H1 (cell line): ENCODE data around the gene MMP20. TPM values are rescaled to one million over a fixed set of nuclear protein-coding genes. Genes with fewer than 3 reads are reported as not detected.

Experiments
- CTCF ChIA-PET: fragments of 300-600 bp; sonication (Branson Sonifier 250); formaldehyde crosslinking; loops from one replicate; lab custom pipeline; 2021; ENCODE audit not compliant: partially characterized antibody; lab: Charles Lee
- POLR2A ChIA-PET: fragments of 300-600 bp; sonication (Branson Sonifier 250); formaldehyde crosslinking; loops from one replicate; lab custom pipeline; 2021; ENCODE audit warnings: inconsistent platforms; ENCODE audit not compliant: partially characterized antibody; lab: Charles Lee
- DNase-seq, 2 experiments: peaks; one replicate each; pipeline versions ENCODE4 v3.0.0 to v3.0.0-alpha.2; 2010 to 2022; ENCODE audit warnings: low spot score in 2 of 2, low read depth in 1 of 2, mixed read lengths in 1 of 2
- FAIRE-seq: peaks from 2 replicates; lab custom pipeline; 2011; peaks lifted over from hg19 to GRCh38; lab: Jason Lieb, UNC
- H2AFZ ChIP-seq: 2 replicates; pipeline ENCODE4 v1.8.1; 2012; ENCODE audit warnings: low read length, inconsistent platforms
- H2AK5ac ChIP-seq: 2 replicates; pipeline ENCODE4 v1.6.1; 2013; ENCODE audit warnings: low read depth, low read length
- H2BK120ac ChIP-seq: replicated peaks from 2 replicates; pipeline ENCODE3; 2013; ENCODE audit warnings: low read depth, low read length, inconsistent platforms
- H2BK12ac ChIP-seq: 2 replicates; pipeline ENCODE4 v1.6.1; 2013; ENCODE audit warnings: low read depth, low read length
- H2BK15ac ChIP-seq: 2 replicates; pipeline ENCODE4 v1.6.1; 2013; ENCODE audit warnings: low read length
- H2BK20ac ChIP-seq: 2 replicates; pipeline ENCODE4 v1.6.1; 2013; ENCODE audit warnings: low read length
- H2BK5ac ChIP-seq: 2 replicates; pipeline ENCODE4 v1.6.1; 2013; ENCODE audit warnings: low read depth, low read length
- H3K14ac ChIP-seq: 2 replicates; pipeline ENCODE4 v1.6.1; 2013; ENCODE audit warnings: inconsistent platforms; ENCODE audit not compliant: insufficient read length
- H3K18ac ChIP-seq: 2 replicates; pipeline ENCODE4 v1.6.1; 2013; ENCODE audit warnings: low read length; ENCODE audit errors: extremely low read depth
- H3K23ac ChIP-seq: 2 replicates; pipeline ENCODE4 v1.6.1; 2013; ENCODE audit warnings: inconsistent platforms; ENCODE audit not compliant: insufficient read length
- H3K23me2 ChIP-seq: 2 replicates; pipeline ENCODE4 v1.6.1; 2013; ENCODE audit warnings: low read depth, low read length
- H3K27ac ChIP-seq: 2 replicates; pipeline ENCODE4 v1.6.1; 2011; ENCODE audit warnings: low read depth, low read length, inconsistent platforms
- H3K27me3 ChIP-seq, 4 experiments: replicated peaks in 1 of 4; 1 replicate in 1 of 4; 2 replicates in 3 of 4; pipeline versions ENCODE4 v1.6.1 to v1.8.1; 2011 to 2013; ENCODE audit warnings: low read length in 3 of 4, mild to moderate bottlenecking in 3 of 4, inconsistent platforms in 2 of 4, mixed read lengths in 2 of 4, moderate library complexity in 1 of 4; ENCODE audit not compliant: control insufficient read depth in 3 of 4, insufficient read depth in 3 of 4; ENCODE audit errors: extremely low read depth in 1 of 4
- H3K36me3 ChIP-seq, 4 experiments: 2 replicates each; pipeline versions ENCODE4 v1.6.1 to v1.8.1; 2011 to 2013; ENCODE audit warnings: mild to moderate bottlenecking in 4 of 4, low read length in 3 of 4, moderate library complexity in 2 of 4, control low read depth in 1 of 4, inconsistent platforms in 1 of 4; ENCODE audit not compliant: insufficient read depth in 4 of 4, control insufficient read depth in 2 of 4
- H3K4ac ChIP-seq: replicated peaks from 2 replicates; pipeline ENCODE3; 2013; ENCODE audit warnings: low read length, low read depth, mixed read lengths, inconsistent platforms; ENCODE audit not compliant: insufficient read length
- H3K4me1 ChIP-seq, 4 experiments: replicated peaks in 1 of 4; 1 replicate in 1 of 4; 2 replicates in 3 of 4; pipeline versions ENCODE4 v1.6.1 to v1.8.1; 2011 to 2013; ENCODE audit warnings: low read length in 3 of 4, inconsistent platforms in 2 of 4, mixed read lengths in 1 of 4; ENCODE audit not compliant: insufficient read depth in 4 of 4, control insufficient read depth in 3 of 4
- H3K4me2 ChIP-seq, 2 experiments: 2 replicates each; pipeline versions ENCODE4 v1.6.1 to v1.8.1; 2011 to 2013; ENCODE audit warnings: low read depth in 2 of 2, low read length in 2 of 2, control low read depth in 1 of 2, inconsistent platforms in 1 of 2, mild to moderate bottlenecking in 1 of 2; ENCODE audit not compliant: insufficient read depth in 1 of 2
- H3K4me3 ChIP-seq, 4 experiments: fragments of 200-600, 300-600 bp in 1 of 4; sonication (generic), shearing (Covaris generic), sonication (Bioruptor Twin) in 1 of 4; 2 replicates each; pipeline versions ENCODE4 v1.5.1 to v1.8.1; 2011 to 2016; ENCODE audit warnings: low read length in 4 of 4, low read depth in 3 of 4, control low read depth in 2 of 4, inconsistent platforms in 2 of 4, mild to moderate bottlenecking in 2 of 4, mixed read lengths in 1 of 4, moderate library complexity in 1 of 4; ENCODE audit not compliant: insufficient read depth in 2 of 4; ENCODE audit errors: extremely low read depth in 1 of 4
- H3K56ac ChIP-seq: replicated peaks from 2 replicates; pipeline ENCODE3; 2013; ENCODE audit warnings: low read depth, mild to moderate bottlenecking, mixed read lengths, low read length, inconsistent platforms; ENCODE audit not compliant: insufficient read length
- H3K79me1 ChIP-seq: 2 replicates; pipeline ENCODE4 v1.6.1; 2013; ENCODE audit warnings: low read depth, low read length, control low read depth
- H3K79me2 ChIP-seq, 2 experiments: 2 replicates each; pipeline versions ENCODE4 v1.6.1 to v1.8.1; 2012 to 2013; ENCODE audit warnings: low read length in 2 of 2, mild to moderate bottlenecking in 2 of 2, inconsistent platforms in 1 of 2; ENCODE audit not compliant: insufficient read depth in 2 of 2, control insufficient read depth in 1 of 2
- H3K9ac ChIP-seq, 4 experiments: replicated peaks in 1 of 4; 1 replicate in 1 of 4; 2 replicates in 3 of 4; pipeline versions ENCODE4 v1.6.1 to v1.8.1; 2011 to 2013; ENCODE audit warnings: low read depth in 3 of 4, low read length in 3 of 4, control low read depth in 2 of 4, mild to moderate bottlenecking in 2 of 4, moderate library complexity in 2 of 4, inconsistent platforms in 1 of 4; ENCODE audit errors: extremely low read depth in 1 of 4
- H3K9me3 ChIP-seq, 2 experiments: 2 replicates each; pipeline versions ENCODE4 v1.6.1 to v1.8.1; 2012 to 2013; ENCODE audit warnings: mild to moderate bottlenecking in 2 of 2, moderate library complexity in 2 of 2, control low read depth in 1 of 2, inconsistent platforms in 1 of 2, low read depth in 1 of 2, low read length in 1 of 2, mixed read lengths in 1 of 2; ENCODE audit not compliant: insufficient read depth in 2 of 2
- H4K20me1 ChIP-seq, 2 experiments: replicated peaks in 1 of 2; 2 replicates each; pipeline versions ENCODE3 to v1.8.1; 2011 to 2013; ENCODE audit warnings: inconsistent platforms in 2 of 2, low read length in 2 of 2, mild to moderate bottlenecking in 1 of 2; ENCODE audit not compliant: insufficient read depth in 2 of 2, control insufficient read depth in 1 of 2
- H4K5ac ChIP-seq: 2 replicates; pipeline ENCODE4 v1.6.1; 2013; ENCODE audit warnings: low read length, low read depth, mixed read lengths, inconsistent platforms; ENCODE audit not compliant: insufficient read length
- H4K8ac ChIP-seq: 2 replicates; pipeline ENCODE4 v1.8.0; 2013; ENCODE audit warnings: mild to moderate bottlenecking, moderate library complexity, low read length, inconsistent platforms; ENCODE audit not compliant: insufficient read depth; ENCODE audit errors: extremely low read depth
- H4K91ac ChIP-seq: replicated peaks from 2 replicates; pipeline ENCODE3; 2013; ENCODE audit warnings: low read length, mixed read lengths, inconsistent platforms; ENCODE audit not compliant: insufficient read length
- ATF3 ChIP-seq: IDR thresholded peaks from 2 replicates; pipeline ENCODE4 v1.6.1; 2011; ENCODE audit warnings: low read depth, mild to moderate bottlenecking, low read length; ENCODE audit not compliant: insufficient read depth
- BACH1 ChIP-seq: IDR thresholded peaks from 2 replicates; pipeline ENCODE4 v1.6.1; 2012; ENCODE audit warnings: low read length, improper control_type of control experiment
- BRCA1 ChIP-seq: IDR thresholded peaks from 2 replicates; pipeline ENCODE4 v1.6.1; 2012; ENCODE audit warnings: low read depth, low read length, improper control_type of control experiment
- CBX5 ChIP-seq: fragments of 300-800, 300-1000 bp; sonication (generic); IDR thresholded peaks from 2 replicates; pipeline ENCODE4 v1.7.1; 2016; ENCODE audit warnings: antibody characterized with exemption, low read length, low read depth
- CTBP2 ChIP-seq: IDR thresholded peaks from 2 replicates; pipeline ENCODE4 v1.7.0; 2011; ENCODE audit warnings: borderline replicate concordance, mild to moderate bottlenecking, moderate library complexity, mixed read lengths, low read length; ENCODE audit not compliant: insufficient read depth, insufficient read length
- MAX ChIP-seq: IDR thresholded peaks from 2 replicates; pipeline ENCODE4 v1.6.1; 2012; ENCODE audit warnings: inconsistent platforms
- RNF2 ChIP-seq: fragments of 200-900, 300-1000 bp; sonication (generic); IDR thresholded peaks from 2 replicates; pipeline ENCODE4 v1.7.1; 2016; ENCODE audit warnings: borderline replicate concordance, low read depth, mild to moderate bottlenecking, antibody characterized with exemption, low read length; ENCODE audit not compliant: poor library complexity, severe bottlenecking; ENCODE audit errors: missing control alignments
- SP1 ChIP-seq: IDR thresholded peaks from 2 replicates; pipeline ENCODE4 v1.6.1; 2011; ENCODE audit warnings: low read depth, low read length
- SRF ChIP-seq: IDR thresholded peaks from 2 replicates; pipeline ENCODE4 v1.6.1; 2011; ENCODE audit warnings: mild to moderate bottlenecking, low read depth, low read length, moderate library complexity
- SUZ12 ChIP-seq: fragments of 200-600 bp; sonication (generic); IDR thresholded peaks from 2 replicates; pipeline ENCODE4 v1.6.1; 2012; ENCODE audit warnings: mild to moderate bottlenecking, inconsistent platforms, low read length, moderate library complexity, mixed read lengths
- TBP ChIP-seq: IDR thresholded peaks from 2 replicates; pipeline ENCODE4 v1.6.1; 2011; ENCODE audit warnings: low read depth, low read length, improper control_type of control experiment
- WGBS, 2 experiments: shearing (Covaris generic) in 1 of 2; methylation state at CpG; one replicate each; pipeline versions ENCODE4 v1.1.6 to v1.1.7; 2013 to 2015; ENCODE audit warnings: low lambda C conversion rate in 2 of 2, mixed read lengths in 2 of 2, inconsistent platforms in 1 of 2, low coverage in 1 of 2, missing lambda C conversion rate in 1 of 2; ENCODE audit not compliant: insufficient replicate concordance in 2 of 2, insufficient coverage in 1 of 2, insufficient read length in 1 of 2; ENCODE audit errors: extremely low coverage in 1 of 2, missing lambda C conversion rate in 1 of 2; 5-methylcytosine and 5-hydroxymethylcytosine counted together
- polyA plus RNA-seq, 7 experiments: library from polyadenylated mRNA; depleted of rRNA in 3 of 7; stranded (reverse) in 5 of 7; unstranded in 2 of 7; fragments of >200 nt in 5 of 7; fragments of 200-250 nt in 2 of 7; gene quantifications; 1 replicate in 5 of 7; 2 replicates in 1 of 7; 4 replicates in 1 of 7; pipeline versions ENCODE4 v1.2.1 to v1.2.3, GENCODE V29; 2011 to 2013; ENCODE audit warnings: missing spikeins in 2 of 7, mixed read lengths in 2 of 7
- total RNA-seq: library from RNA; stranded (reverse); fragmentation: NEBNext Ultra II Directional; extraction: Animal tissue kit (Norgen Biotek cat#: 25700); gene quantifications from 2 replicates; pipeline ENCODE4 v1.2.1, GENCODE V29; 2021
- TF ChIP-seq, protein P1 (sequence below): IDR thresholded peaks from 2 replicates; pipeline ENCODE4 v1.6.1; 2012; ENCODE audit warnings: inconsistent platforms

Gene MMP20
- total and polyA plus RNA-seq, 2 of the 8 experiments (the other 6 are each of a cell fraction or from before 2014, with no cell fraction given), result not detected

DNA sequence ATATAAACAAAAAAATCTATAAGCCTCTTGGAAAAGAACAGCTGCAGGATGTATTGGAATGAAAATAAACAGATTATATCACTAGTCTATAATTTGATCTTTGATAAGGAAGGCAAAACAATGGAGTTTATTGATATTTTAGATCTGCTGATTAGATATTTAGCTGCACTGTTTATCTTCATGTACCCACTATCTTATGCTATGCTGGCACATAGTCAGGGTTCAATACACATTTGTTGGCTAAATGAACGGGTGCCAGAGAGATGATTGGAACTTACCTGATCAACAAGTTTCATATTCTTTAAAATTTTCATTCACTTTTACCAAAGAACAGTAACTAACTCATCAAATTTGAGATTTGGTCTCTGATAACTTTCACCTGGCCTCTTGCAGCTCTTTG lies 26.9 kb downstream of the MMP20 start:
- 89% methylated on average over 1 of the region's 1 CpG; no CpG with 5 or more reads in 1 of the 2 experiments for WGBS, 2 experiments
- Histone ChIP-seq H2BK120ac (no peak overlapping the region), H3K27me3 (no peaks in the 10 kb centered on the region)

More for the DNA sequence above, 26.9 kb downstream of the MMP20 start:
- DNase-seq, result no peak
- Histone ChIP-seq H3K18ac (no peak overlapping the region), H3K27ac (no peak overlapping the region), H4K91ac (no peak overlapping the region), H2AK5ac (no peak overlapping the region), H3K23ac (no peak overlapping the region), H3K4ac (no peak overlapping the region), H3K14ac (no peak overlapping the region), H3K23me2 (no peaks in the 10 kb centered on the region), H3K4me2 (no peak overlapping the region), H2BK15ac (no peak overlapping the region), H3K36me3 (no peaks in the 10 kb centered on the region), H4K8ac (no peak overlapping the region), H2AFZ (no peak overlapping the region), H3K9me3 (no peaks in the 10 kb centered on the region), H3K4me3 (no peak overlapping the region), H3K9ac (no peak overlapping the region), H3K4me1 (peaks cover 0 to 3% (median 0%) of the 10 kb centered on the region in 4 experiments; a peak in 2 of 7 replicates), H2BK12ac (no peak overlapping the region), H3K79me2 (no peaks in the 10 kb centered on the region), H2BK20ac (no peak overlapping the region), H4K5ac (no peak overlapping the region), H3K79me1 (no peaks in the 10 kb centered on the region), H4K20me1 (no peaks in the 10 kb centered on the region), H3K56ac (no peak overlapping the region), H2BK5ac (no peak overlapping the region)
- CTCF ChIA-PET, result interaction anchor here (0.9 to 2.5 kb wide), 3 partner anchors 15 to 102 kb away, joined by 3 to 13 read pairs (median 3); no protein-coding TSS in a partner anchor
- FAIRE-seq, result no peak
- TF ChIP-seq ATF3 (no peak), BACH1 (no peak), BRCA1 (no peak), CTBP2 (no peak), SRF (no peak), TBP (no peak), MAX (no peak), CBX5 (no peak), SP1 (no peak), RNF2 (no peak), SUZ12 (no peak)
- TF ChIP-seq, protein P1, sequence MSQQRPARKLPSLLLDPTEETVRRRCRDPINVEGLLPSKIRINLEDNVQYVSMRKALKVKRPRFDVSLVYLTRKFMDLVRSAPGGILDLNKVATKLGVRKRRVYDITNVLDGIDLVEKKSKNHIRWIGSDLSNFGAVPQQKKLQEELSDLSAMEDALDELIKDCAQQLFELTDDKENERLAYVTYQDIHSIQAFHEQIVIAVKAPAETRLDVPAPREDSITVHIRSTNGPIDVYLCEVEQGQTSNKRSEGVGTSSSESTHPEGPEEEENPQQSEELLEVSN, result no peak
- POLR2A ChIA-PET, result no interaction called here
